Hepatocyte (in vitro differentiated cells): ENCODE results near the gene ZBTB14. TPM values are rescaled to one million over a fixed set of nuclear protein-coding genes. Genes with fewer than 3 reads are reported as not detected.

Experiments used
- DNase-seq: peaks from one replicate; pipeline ENCODE4 v3.0.0-alpha.2; 2016; ENCODE audit warnings: low spot score
- H2AFZ ChIP-seq: fragments of 200-600 bp; sonication (generic); 2 replicates; pipeline ENCODE4 v1.6.0; 2016; ENCODE audit warnings: antibody characterized with exemption, mild to moderate bottlenecking
- H3K27ac ChIP-seq: fragments of 200-600 bp; sonication (generic); 2 replicates; pipeline ENCODE4 v1.5.1; 2016; ENCODE audit warnings: mild to moderate bottlenecking
- H3K27me3 ChIP-seq: fragments of 200-600 bp; sonication (generic); 2 replicates; pipeline ENCODE4 v1.6.1; 2016
- H3K36me3 ChIP-seq: fragments of 200-600 bp; sonication (generic); replicated peaks from 2 replicates; pipeline ENCODE4 v1.5.1; 2016; ENCODE audit warnings: low read depth; ENCODE audit not compliant: insufficient read depth
- H3K4me1 ChIP-seq: fragments of 200-600 bp; sonication (generic); 2 replicates; pipeline ENCODE4 v1.5.1; 2016; ENCODE audit warnings: mild to moderate bottlenecking, moderate library complexity; ENCODE audit not compliant: insufficient read depth
- H3K4me2 ChIP-seq: fragments of 200-600 bp; sonication (generic); 2 replicates; pipeline ENCODE4 v1.6.0; 2016
- H3K4me3 ChIP-seq: fragments of 200-600 bp; sonication (generic); 2 replicates; pipeline ENCODE4 v1.5.1; 2016; ENCODE audit warnings: mild to moderate bottlenecking
- H3K79me2 ChIP-seq: fragments of 200-600 bp; sonication (generic); 2 replicates; pipeline ENCODE4 v1.6.0; 2017; ENCODE audit warnings: mild to moderate bottlenecking
- H3K9me2 ChIP-seq: fragments of 200-600 bp; sonication (generic); replicated peaks from 2 replicates; pipeline ENCODE4 v1.6.0; 2017; ENCODE audit warnings: mild to moderate bottlenecking; ENCODE audit not compliant: insufficient read depth
- H3K9me3 ChIP-seq: fragments of 200-600 bp; sonication (generic); 2 replicates; pipeline ENCODE4 v1.5.1; 2016; ENCODE audit warnings: low read depth, mild to moderate bottlenecking
- H4K20me1 ChIP-seq: fragments of 200-600 bp; sonication (generic); 2 replicates; pipeline ENCODE4 v1.6.0; 2016; ENCODE audit warnings: mild to moderate bottlenecking; ENCODE audit not compliant: insufficient read depth, poor library complexity, severe bottlenecking
- CTCF ChIP-seq: fragments of 200-600 bp; sonication (generic); IDR thresholded peaks from 2 replicates; pipeline ENCODE4 v1.5.1; 2016; ENCODE audit warnings: antibody characterized with exemption, mild to moderate bottlenecking; ENCODE audit not compliant: poor library complexity
- EZH2 ChIP-seq: fragments of 200-600 bp; sonication (generic); IDR thresholded peaks from 2 replicates; pipeline ENCODE4 v1.6.1; 2016; ENCODE audit warnings: antibody characterized with exemption, mild to moderate bottlenecking, borderline replicate concordance
- EZH2phosphoT487 ChIP-seq: fragments of 200-600 bp; sonication (generic); IDR thresholded peaks from one replicate; pipeline ENCODE4 v1.6.1; 2018; ENCODE audit warnings: antibody characterized with exemption, mild to moderate bottlenecking, low read depth, moderate library complexity; ENCODE audit not compliant: unreplicated experiment, severe bottlenecking
- WGBS: methylation state at CpG from one replicate; pipeline ENCODE4 v1.1.6; 2016; ENCODE audit warnings: low lambda C conversion rate; ENCODE audit errors: missing lambda C conversion rate; 5-methylcytosine and 5-hydroxymethylcytosine counted together
- polyA plus RNA-seq: library from polyadenylated mRNA; unstranded; fragments of >200 nt; fragmentation: Nextera tagmentation; extraction: Ambion mirVana; gene quantifications from 2 replicates; pipeline ENCODE4 v1.2.1, GENCODE V29; 2016
- total RNA-seq: library from RNA; depleted of rRNA; stranded (reverse); fragments of >200 nt; gene quantifications from 2 replicates; pipeline ENCODE4 v1.2.3, GENCODE V29; 2014

The ZBTB14 gene
- total and polyA plus RNA-seq, 2 experiments from 2014 or later, result 9.7 to 10.9 TPM

- Histone ChIP-seq H3K27ac (no peak overlapping the region), H2AFZ (no peak overlapping the region), H3K27me3 (no peaks in the 10 kb centered on the region), H3K4me1 (no peaks in the 10 kb centered on the region), H3K79me2 (peaks cover 8% of the 10 kb centered on the region), H3K4me2 (no peak overlapping the region), H4K20me1 (no peaks in the 10 kb centered on the region), H3K36me3 (no peaks in the 10 kb centered on the region), H3K9me3 (no peaks in the 10 kb centered on the region), H3K4me3 (no peak overlapping the region), H3K9me2 (no peaks in the 10 kb centered on the region)
- DNase-seq, result no peak
- WGBS, result 70% methylated on average over 2 of the region's 2 CpGs
- TF ChIP-seq CTCF, result no peak
- no peak for TF ChIP-seq EZH2phosphoT487
- TF ChIP-seq EZH2, result no peak
These were observed 7.7 kb downstream of the ZBTB14 start for GRCh38 chr18:5287854-5288253.

GRCh38 chr18:5286525-5286924, 9.0 kb downstream of the ZBTB14 start:
- no peak overlapping the region for H2AFZ ChIP-seq
- no peaks in the 10 kb centered on the region for H3K4me1 ChIP-seq
- H3K36me3 ChIP-seq, result no peaks in the 10 kb centered on the region
- no peak for DNase-seq
- H4K20me1 ChIP-seq, result no peaks in the 10 kb centered on the region
- no peak overlapping the region for H3K4me3 ChIP-seq
- H3K27ac ChIP-seq, result no peak overlapping the region
- TF ChIP-seq EZH2 (no peak), EZH2phosphoT487 (no peak), CTCF (no peak)
- no peaks in the 10 kb centered on the region for H3K9me2 ChIP-seq
- no peaks in the 10 kb centered on the region for H3K27me3 ChIP-seq
- H3K9me3 ChIP-seq, result no peaks in the 10 kb centered on the region
- peaks cover 2% of the 10 kb centered on the region for H3K79me2 ChIP-seq
- no peak overlapping the region for H3K4me2 ChIP-seq

DNA sequence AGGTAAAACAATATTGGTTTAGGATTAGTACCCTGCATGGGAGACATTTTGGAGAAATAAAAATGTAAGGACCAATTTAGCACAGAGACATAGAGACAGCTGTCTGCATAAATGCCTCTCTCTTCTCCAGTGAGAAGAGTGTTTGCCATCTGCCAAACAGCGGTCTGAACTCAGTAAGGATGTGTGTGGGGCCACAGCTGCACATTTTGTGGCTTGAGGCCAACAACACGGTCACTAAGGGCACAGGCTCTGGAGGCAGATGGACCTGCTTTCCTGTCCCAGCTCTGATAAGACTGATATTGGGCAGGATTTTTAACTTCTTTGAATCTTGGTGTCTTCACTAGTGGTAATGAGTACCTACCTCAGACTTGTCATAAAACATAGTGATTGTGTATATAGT, 10.2 kb downstream of the ZBTB14 start:
- Histone ChIP-seq H3K79me2 (peaks cover 2% of the 10 kb centered on the region), H3K4me2 (no peak overlapping the region), H3K4me1 (no peaks in the 10 kb centered on the region), H3K9me2 (no peaks in the 10 kb centered on the region), H3K36me3 (no peaks in the 10 kb centered on the region), H3K27ac (no peak overlapping the region), H4K20me1 (no peaks in the 10 kb centered on the region), H3K27me3 (no peaks in the 10 kb centered on the region), H3K9me3 (no peaks in the 10 kb centered on the region), H2AFZ (no peak overlapping the region), H3K4me3 (no peak overlapping the region)
- no peak for DNase-seq
- WGBS, result 77% methylated on average over 2 of the region's 2 CpGs
- TF ChIP-seq EZH2, result no peak
- TF ChIP-seq CTCF, result no peak
- TF ChIP-seq EZH2phosphoT487, result no peak

DNA sequence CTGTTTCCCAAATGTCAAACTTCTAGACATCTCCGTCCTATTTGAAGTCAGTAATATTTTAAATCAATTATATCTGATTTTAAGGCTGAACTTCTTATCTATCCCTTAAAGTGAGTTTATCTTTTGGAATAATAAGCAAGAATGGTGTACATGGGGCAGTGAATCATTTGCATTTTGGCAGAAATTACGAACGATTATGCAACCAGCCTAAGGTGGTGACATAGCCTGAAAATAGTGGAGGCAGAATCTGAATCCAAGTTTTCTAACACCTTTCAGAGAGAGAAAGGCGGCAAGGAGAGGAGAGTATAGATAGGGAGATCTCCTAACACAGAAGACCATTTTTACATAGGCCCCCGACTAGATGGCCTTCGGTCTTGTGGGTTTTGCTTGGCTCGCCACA, 10.7 kb downstream of the ZBTB14 start:
- no peaks in the 10 kb centered on the region for H3K9me2 ChIP-seq
- H3K36me3 ChIP-seq, result no peaks in the 10 kb centered on the region
- no peak overlapping the region for H2AFZ ChIP-seq
- no peak overlapping the region for H3K27ac ChIP-seq
- no peaks in the 10 kb centered on the region for H3K79me2 ChIP-seq
- H3K4me1 ChIP-seq, result no peaks in the 10 kb centered on the region
- H3K27me3 ChIP-seq, result no peaks in the 10 kb centered on the region
- H3K4me2 ChIP-seq, result no peak overlapping the region
- no peak for TF ChIP-seq EZH2phosphoT487
- TF ChIP-seq CTCF, result no peak
- TF ChIP-seq EZH2, result no peak
- no peaks in the 10 kb centered on the region for H3K9me3 ChIP-seq
- H3K4me3 ChIP-seq, result no peak overlapping the region
- no peak for DNase-seq
- 85% methylated on average over 7 of the region's 7 CpGs for WGBS
- H4K20me1 ChIP-seq, result no peaks in the 10 kb centered on the region
